Germinal center (tissue), 1 donor: ENCODE measurements around the gene TNNT1.
"Not testable (repeated sequence)": the region's sequence is repeated elsewhere in the genome, so short reads cannot be mapped to it uniquely, and the experiment has no call there.

Source experiments
- DNase-seq: peaks from one replicate; pipeline ENCODE4 v3.0.0; 2012; ENCODE audit warnings: mixed read lengths, low spot score

TNNT1 gene

DNA sequence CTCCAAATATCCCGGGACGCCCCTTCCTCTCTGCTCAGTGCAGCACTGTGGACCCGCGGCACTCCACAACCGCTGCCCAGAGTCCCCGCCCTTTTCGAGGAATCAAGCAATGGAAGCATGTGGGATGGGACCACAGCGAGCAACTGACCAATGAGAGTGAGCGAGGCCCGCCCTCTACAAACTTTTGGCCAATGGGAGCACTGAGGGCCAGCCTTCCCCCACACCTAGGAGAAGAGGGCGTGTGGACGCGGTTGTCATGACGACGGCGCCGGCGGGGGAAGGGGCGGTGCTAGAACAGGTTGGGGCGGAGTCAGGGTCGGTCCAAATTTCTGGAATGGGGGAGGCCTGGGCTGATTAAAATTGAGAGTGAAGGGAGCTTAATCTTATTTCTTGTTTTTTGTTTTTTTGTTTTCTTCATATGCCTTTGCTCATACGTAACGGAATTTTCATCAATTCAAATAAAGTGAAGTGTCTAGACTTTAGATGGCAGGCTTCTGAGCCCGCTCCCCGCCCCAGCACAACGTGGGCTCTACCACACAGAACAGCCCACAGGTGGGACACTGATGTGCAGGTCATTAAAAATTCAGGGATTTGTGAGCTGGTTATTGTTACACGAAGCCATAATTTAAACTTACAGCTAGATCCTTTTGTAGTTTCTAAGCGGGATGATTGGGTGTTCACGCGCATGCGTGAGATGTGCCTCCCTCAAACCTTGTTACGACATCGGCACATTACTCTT, 17.7 kb upstream of the TNNT1 start, which contains the start of gene DNAAF3:
DNAAF3 (minus strand) TSS at position 84 of the 739 bp plus-strand sequence. CDS start 200 bp downstream, outside the sequence.
- DNase-seq: peak; percentile 99

DNA sequence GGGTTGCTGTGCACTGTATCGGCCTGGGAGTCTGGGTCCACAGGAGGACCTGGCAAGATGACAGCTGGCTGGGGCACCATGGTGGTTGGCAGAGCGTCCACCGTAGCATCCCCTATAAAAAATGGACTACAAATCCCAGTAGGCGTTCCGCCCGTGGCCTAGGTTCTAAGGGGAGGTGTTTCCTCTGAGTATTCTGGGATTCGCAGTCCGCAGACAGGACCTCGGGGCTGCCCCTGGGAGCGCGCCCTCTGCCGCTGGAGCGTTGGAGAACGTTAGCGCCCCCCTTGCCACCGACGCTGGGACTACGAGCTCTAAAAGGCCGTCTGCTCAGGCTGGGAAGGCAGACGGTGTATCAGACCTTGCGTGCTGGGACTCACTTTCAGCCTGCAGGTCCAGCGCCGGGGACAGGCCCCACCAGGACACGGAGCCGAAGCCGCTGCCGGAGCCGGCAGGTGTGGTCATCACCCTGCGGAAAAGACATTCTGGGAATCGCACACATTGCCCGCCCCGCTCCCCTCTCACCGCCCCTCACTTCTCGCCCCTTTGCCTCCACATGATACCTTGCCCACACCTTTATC, 17.0 kb upstream of the TNNT1 start:
- DNase-seq: peak; percentile 55

DNA sequence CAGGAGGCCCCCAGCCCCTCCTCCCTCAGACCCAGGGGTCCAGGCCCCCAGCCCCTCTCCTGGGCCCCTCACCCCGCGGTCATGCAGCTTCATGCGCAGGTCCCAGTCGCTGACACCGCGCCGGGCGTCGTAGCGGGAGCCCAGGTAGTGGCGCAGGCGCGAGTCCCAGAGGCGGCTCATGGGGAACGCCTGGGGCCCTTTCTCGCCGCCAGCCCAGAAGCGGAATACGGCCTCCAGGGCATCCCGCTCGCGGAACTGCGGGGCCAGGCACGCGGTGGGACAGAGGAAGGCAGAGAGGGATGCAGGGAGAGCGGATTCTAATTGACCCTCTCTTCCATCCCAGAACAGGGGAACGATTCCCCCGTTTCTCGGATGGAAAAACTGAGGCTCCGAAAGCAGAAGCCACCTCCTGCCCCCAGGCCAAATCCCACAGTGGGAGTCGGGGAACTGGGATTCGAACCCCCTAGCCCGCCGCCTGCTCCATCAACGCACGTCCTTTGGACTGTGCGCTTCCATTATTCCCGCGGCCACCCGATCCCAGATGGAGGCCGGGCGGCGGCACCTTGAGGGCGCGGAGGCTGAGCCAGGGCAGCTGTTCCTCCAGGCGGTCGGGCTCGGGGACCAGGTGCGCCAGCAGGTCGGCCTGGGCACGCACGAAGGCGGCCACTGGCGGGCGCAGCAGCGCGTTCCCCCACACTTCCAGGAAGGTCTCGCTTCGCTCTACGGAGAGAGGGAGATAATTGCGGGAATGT, 12.7 kb upstream of the TNNT1 start:
- no peak for DNase-seq

DNA sequence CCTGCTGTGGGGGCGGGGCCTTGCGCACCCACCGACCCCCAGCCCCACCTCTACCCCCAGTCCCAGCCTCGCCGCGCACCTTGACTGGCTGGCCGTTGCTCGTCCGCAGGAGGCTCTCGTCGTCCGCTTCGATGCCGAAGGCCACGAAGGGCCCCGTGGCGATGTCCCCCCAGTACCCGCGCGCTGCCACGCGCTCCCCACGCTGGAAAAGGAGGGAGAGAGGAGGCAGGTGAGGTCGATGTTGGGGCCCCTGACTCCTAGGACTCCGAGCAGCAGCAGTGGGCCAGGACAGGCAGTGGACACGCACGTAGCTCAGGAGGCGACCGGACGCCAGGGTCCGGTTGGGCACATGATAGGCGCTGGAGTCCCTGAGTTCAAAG, 12.0 kb upstream of the TNNT1 start:
- no peak for DNase-seq

DNA sequence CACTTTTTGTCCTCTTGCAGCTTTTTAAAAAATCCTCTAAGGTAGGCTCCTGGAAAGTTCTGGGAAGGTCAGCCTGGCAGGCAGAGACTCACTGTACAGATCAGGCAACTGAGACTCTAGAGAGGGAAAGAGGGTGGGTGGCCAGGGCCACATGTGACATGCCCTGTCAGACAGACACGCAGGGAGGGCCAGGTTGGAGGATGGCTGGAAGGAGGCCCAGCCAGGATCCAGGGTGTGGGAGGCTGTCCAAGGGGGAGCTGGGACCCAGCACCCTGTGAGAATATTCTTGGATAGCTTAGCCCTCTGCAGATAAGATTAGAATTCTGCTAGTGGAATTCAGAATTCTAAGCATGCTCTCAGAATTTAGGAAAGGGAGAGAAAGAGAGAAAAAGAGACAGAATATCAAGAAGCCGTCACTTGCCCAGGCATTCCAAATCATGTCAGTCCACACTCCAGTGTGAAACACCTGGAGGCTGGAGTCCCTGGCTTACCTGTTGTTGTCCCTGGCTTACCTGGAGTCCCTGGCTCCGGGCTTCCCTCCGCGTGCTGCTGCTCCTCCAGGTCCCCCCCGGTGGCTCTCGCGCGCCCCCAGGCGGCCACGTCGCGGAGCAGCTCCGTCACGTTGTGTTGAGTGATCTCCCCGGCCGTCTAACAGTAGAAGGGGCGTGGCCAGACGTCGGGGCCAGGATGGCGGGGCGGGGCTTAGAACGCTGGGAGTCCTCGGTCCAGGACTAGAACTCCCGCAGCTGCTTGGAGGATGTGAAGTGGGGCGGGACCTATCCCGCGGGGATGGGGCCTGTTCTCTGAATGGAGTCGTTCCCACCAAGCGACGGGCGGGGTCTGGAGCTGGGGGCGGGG, 11.4 kb upstream of the TNNT1 start:
- peak; percentile 98 for DNase-seq

DNA sequence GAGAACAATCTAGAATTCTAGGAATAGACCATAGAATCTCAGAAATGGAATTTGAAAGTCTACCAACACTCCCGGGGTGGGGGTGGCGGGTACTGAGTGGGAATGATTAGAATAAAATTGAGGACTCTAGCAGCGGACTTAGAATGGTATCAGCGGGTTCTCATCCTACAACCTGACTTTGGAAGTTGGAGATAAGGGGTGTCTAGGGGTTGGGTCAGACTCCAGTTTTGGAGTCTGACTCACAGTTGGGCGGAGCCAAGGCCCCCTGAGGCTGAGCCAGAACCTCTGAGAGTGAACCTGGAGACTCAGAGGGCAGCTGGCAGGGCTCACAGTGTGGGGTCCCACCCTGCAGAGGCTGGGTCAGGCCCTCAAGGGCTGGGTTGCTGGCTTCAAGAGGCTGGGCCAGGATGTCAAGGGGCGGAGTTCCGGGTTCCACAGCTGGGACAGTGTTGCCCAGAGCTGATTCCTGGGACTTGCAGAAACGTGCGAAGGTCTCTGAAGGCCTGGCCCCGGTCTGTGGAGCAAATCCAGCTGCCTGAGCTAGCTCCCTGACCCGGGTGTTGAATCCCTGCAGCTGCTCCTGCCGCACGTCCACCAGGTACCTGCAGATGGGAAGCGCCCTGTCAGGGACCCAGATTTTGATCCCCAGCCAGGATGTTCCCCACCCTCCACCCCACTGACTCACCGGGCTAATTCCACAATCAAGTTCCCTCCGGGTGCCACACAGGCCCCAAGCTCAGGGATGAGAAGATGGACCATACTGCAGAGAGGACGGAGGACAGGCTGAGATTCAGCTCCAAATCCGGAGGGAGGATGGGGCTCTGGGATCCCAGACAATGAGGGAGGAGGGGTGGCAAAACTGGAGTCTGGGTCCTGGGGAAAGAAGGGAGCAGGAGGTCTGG, 10.1 kb upstream of the TNNT1 start:
- DNase-seq: no peak

DNA sequence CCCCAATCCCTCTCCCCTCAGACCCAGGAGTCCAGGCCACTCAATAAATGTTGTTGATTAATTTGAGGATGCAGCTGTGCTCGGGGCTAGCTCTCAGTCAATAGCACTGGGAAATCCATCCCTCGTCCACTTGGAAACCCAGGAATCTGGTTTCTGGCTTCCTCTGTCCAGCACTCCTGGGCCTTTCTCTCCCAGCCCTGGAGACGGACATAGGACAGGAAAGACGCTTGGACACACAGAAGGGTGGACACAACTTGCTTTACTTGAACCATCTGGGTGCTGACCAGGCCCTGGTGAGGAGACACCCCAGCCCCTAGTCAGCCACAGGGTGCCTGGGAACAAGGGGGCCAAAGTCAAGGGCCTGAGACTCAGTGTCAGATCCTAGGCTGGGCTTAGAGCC, 9.4 kb upstream of the TNNT1 start:
- no peak for DNase-seq

DNA sequence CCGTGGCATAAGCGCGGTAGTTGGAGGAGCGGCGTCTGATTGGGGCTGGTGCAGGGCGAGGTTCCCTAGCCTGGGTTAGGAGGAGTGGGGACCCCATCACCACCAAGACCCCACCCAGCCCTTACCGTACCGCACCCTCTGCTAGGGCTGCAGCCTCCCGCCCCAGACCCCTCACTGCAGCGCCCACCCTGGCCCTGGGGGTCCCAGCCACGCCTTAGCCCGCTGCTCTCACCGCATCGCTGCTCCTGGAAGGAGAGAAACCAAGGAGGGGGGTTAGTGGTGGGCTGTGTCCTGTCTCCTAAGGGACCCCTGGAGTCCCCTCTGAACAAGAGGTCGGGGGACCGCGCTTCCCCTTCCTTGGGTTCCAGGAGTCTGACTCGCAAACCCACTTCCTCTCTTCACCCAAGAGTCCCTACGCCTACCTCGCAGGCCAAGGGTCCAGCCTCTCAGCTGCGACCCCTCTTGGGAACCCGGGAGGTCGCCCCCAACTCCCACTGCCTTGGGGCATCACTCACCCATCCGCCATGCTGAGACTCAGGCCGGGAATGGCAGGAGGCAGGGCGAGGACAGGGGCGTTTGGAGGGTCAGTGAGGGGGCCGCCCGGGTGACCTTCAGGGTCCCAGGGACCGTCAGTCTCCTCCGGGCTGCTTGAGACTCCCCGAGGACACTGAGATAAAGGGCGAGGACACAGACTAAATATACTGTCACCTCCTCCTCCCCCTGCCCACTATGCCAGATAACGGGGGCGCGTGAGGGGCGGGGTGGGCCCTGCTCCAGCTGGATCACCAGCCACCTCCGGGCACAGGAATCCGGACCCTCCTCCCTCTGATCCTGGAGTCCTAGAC, 8.3 kb upstream of the TNNT1 start, which contains the start of gene TNNI3:
TNNI3 (minus strand) TSS at position 669 of the 845 bp plus-strand sequence; CDS start at position 526, 143 bp downstream.
- DNase-seq: no peak

DNA sequence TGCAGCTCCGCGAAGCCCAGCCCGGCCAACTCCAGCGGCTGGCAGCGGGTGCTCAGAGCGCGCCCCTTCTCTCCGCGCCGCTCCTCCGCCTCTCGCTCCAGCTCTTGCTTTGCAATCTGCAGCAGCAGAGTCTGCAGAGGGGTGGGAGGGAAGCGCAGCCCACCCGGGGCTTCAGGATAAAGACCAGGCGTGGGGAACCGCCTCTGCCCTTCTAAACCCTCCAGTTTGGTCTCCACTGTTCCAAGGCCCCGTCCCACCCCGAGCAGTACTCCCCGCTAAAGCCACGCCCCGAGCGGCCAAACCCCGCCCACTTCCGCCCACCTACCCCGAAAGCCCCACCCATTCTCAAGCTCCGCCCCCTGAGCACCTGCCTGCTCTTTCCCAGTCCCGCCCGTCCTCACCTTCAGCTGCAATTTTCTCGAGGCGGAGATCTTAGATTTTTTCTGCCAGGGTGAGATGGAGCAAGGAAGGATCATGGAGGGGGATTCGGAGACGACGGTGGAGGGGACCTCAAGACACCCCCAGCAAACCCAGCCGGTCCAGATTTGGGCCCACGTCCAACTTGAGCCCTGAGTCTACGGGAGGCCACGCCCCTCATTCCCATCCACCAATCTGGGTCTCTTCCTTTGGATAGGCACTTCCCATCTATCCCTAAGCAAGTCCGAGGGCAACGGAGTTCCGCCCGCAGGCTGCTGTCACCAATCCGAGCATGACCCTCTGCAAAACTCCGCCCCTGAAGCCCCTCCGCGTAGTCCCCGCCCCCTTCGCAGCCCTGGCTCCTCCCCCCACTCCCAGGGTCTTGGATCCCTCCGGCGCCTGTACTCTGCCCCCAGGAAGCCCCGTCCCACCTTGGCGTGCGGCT, 7.4 kb upstream of the TNNT1 start:
- DNase-seq: peak; percentile 72

DNA sequence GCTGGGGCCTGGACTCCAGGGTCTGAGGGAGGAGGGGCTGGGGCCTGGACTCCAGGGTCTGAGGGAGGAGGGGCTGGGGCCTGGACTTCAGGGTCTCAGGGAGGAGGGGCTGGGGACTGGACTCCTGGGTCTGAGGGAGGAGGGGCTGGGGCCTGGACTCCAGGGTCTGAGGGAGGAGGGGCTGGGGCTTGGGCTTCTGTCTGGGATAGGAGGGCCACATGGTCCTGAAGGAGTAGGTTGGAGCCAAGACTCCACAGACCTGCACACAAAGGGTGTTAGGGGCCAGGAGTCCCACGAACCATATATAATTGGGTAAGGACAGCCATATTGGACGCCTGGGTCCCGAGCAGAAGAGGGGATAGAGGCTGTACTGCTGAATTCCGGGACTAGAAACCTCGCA, 6.8 kb upstream of the TNNT1 start:
- DNase-seq: not testable (repeated sequence)

DNA sequence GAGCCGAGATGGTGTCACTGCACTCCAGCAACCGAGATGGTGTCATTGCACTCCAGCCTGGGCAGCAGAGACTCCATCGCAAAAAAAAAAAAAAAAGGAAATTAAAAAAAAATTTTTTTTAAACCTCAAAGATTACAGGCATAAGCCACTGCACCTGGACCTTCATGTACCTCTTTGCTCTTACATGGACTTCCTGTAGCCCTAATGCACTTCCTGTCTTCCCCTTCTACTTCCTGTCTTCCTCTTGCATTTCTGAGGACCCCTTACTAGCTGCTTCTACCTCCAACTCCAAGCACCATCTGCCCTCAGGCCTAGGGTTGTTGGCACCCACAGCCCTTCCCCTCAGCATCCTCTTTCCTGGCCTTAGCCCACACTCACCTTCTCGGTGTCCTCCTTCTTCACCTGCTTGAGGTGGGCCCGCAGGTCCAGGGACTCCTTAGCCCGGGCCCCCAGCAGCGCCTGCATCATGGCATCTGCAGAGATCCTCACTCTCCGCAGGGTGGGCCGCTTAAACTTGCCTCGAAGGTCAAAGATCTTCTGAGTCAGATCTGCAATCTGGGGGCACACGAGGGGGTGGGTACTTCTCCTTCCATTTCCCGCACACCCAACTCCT, 4.8 kb upstream of the TNNT1 start:
- DNase-seq: no peak

DNA sequence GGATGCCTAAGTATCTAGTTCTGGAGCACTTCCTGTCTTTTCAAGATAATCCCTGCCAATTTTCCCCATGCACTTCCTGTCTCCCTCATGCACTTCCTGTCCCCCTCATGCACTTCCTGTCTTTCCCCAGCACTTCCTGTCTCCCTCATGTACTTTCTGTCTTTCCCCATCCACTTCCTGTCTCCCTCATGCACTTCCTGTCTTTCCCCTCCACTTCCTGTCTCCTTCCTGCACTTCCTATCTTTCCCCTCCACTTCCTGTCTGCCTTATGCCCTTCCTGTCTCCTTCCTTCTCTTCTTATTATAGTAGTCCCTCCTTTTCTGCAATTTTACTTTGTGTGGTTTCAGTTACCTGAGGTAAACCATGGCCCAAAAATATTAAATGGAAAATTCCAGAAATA, 3.0 kb upstream of the TNNT1 start:
- no peak for DNase-seq

DNA sequence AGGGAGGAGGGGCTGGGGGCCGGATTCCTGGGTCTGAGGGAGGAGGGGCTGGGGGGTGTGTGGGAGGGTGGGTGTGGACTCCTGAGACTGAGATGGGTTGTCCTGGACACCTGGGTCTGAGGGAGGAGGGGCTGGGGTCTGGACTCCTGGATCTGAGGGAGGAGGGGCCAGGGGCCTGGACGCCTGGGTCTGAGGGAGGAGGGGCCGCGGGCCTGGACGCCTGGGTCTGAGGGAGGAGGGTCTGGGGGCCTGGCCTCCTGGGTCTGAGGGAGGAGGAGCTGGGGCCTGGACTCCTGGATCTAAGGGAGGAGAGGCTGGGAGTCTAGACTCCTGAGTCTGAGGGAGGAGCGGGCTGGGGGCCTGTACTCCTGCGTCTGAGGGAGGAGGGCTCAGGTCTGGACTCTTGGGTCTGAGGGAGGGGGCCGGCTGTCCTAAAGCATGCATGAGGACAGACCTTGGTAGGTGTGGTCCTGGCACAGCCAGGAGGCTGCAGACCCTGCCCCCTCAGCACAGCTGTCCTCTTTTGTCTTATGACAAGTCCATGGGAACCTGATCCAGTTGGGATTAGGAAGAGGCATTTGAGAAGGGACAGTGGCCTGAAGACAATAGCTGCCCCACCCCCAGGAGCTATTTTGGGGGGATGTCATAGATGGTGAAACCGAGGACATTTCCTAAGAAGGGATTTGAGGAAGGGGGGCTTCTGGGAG, 1.3 kb downstream of the TNNT1 start:
- no peak for DNase-seq

DNA sequence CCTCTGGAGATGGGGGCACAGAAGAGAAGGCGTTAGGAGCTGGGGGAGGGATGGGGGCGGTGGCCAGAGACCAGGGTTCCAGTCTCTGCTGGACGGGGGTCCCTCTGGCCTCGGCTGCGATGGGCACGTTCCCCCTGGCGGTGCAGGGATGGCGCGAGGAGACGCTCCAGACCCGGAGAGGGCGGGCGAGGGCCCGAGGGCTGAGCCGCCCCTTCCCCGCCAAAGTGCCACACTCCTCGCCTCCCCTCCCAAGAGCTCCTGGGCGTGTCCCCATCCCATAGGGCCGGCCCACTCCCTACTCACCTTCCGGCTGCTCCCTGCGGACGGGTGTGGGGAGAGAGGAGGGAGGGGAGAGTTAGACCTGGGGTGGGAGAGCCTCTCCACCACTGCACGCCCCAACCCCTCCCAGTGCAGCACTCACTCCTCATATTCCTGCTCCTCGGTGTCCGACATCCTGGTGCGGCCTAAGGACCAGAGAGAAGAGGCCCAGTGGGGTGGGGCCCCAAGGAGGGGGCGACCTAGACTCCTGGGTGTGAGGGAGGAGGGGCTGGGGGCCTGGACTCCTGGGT, 2.2 kb downstream of the TNNT1 start:
- no peak for DNase-seq

DNA sequence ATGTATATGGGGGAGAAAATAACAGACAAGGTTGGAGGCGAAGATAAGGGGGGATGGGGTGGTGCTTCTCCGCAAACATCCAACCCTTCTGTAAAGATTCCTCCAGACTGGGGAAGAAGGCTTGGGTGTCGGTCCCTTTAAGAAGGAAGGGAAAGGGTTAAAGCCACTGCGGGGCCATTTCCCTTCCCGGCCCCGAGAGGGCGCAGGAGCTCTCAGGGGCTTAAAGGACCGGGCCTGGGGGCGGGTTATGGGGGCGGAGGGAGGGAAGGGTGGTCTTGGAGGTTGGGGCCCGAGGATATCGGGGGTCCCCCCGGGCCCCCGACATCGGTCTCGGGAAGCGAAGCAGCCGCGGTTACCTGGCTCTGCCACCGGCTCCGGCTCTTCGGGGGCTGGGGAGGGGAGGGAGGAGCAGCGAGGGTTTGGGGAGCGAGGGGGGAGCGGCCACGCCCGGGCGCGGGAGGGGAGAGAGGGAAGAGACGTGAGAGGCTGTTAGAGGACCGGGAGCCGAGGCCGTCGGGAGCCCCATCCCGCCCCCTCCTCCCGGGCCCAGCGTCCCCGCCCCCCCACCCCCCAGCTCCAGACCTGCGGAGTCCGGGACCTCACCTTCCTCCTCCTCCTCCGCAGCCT, 2.8 kb downstream of the TNNT1 start:
- peak; percentile 47 for DNase-seq

DNA sequence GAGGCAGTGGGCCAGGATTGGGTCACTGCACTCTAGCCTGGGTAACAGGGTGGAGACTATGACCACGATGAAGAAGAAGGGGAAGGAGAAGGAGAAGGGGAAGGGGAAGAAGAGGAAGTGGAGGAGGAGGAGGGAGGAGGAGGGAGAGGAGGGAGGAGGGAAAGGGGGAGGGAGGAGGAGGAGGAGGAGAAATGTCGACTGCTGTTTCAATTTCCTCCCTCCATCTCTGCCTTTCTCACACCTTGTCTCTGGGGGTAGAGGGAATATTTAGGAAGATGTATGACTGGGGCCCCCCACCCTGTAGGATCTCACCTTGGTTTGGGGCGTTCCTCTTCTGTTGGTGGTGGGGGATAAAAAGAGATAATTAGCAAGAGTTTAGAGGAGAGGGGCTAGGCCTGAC, 3.8 kb downstream of the TNNT1 start:
- DNase-seq: no peak

DNA sequence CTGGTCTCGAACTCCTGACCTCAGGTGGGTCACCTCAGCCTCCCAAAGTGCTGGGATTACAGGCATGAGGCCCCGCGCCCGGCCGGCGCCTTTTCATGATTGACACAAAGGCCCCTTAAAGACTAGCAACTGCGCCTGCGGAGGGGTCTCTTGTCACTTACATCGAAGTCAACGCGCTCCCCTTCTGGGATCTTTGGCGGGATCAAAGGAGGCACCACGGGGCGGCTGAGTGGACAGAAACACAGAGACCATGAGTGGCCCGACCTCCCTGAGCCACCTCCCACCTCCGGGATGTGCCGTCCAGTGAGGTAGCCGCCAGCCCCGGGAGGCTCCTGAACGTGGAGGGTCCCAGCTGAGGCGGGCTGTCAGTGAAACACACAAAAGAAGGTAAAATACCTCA, 7.3 kb downstream of the TNNT1 start:
- DNase-seq: no peak
